Measurements from ENCODE around the gene CXCL1. TPM values are rescaled to one million over a fixed set of nuclear protein-coding genes. Genes with fewer than 3 reads are reported as not detected.

The CXCL1 gene
- polyA plus RNA-seq, 3 donors = 1.7 to 4.4 (median 3.5) TPM

- no peak overlapping the region for H3K4me2 ChIP-seq (replicated peaks; ENCODE audit: extremely low read depth, low read length, poor library complexity, severe bottlenecking)
- Mint-ChIP-seq H3K4me3 (no peak overlapping the region), H3K27me3 (ENCODE audit: low read depth in 3 of 3) (peaks cover 0 to 2% (median 0%) of the 10 kb centered on the region in 3 donors), H3K27ac (no peak overlapping the region), H3K9me3 (no peaks in the 10 kb centered on the region), H3K36me3 (no peaks in the 10 kb centered on the region), H3K4me1 (peaks cover 2% of the 10 kb centered on the region)
- no peaks in the 10 kb centered on the region for H3K36me3 ChIP-seq (replicated peaks in 1 of 2; ENCODE audit: control insufficient read depth in 1 of 2, insufficient read depth in 2 of 2, low read length in 2 of 2)
- no peaks in the 10 kb centered on the region for H4K20me1 ChIP-seq (ENCODE audit: insufficient read depth, low read length)
- no peak for TF ChIP-seq CTCF (IDR thresholded peaks at IDR 0.05)
- H2AFZ ChIP-seq (ENCODE audit: insufficient read depth, low read depth, low read length, poor library complexity, severe bottlenecking) = no peak overlapping the region
- no peak overlapping the region for H3K27ac ChIP-seq (ENCODE audit: low read depth in 1 of 2, low read length in 2 of 2)
- intact Hi-C loops (cut with micrococcal nuclease) = no loop called here
- DNase-seq = no peak
- no peaks in the 10 kb centered on the region for H3K27me3 ChIP-seq (ENCODE audit: control insufficient read depth in 2 of 2, insufficient read depth in 2 of 2, low read length in 2 of 2)
- WGBS (ENCODE audit: insufficient coverage) = no CpG with 5 or more reads among the region's 2 CpGs
- H3K9me3 ChIP-seq (replicated peaks in 1 of 2; ENCODE audit: control insufficient read depth in 1 of 2, insufficient read depth in 1 of 2, low read length in 2 of 2) = no peaks in the 10 kb centered on the region
- H3K9ac ChIP-seq (ENCODE audit: insufficient read depth, low read length, poor library complexity, severe bottlenecking) = no peak overlapping the region
- no peaks in the 10 kb centered on the region for H3K79me2 ChIP-seq (ENCODE audit: insufficient read depth, low read length)
- no peak overlapping the region for H3K4me3 ChIP-seq (replicated peaks in 1 of 3; ENCODE audit: low read depth in 2 of 3, low read length in 3 of 3)
- H3K4me1 ChIP-seq (ENCODE audit: control insufficient read depth in 1 of 2, insufficient read depth in 2 of 2, low read length in 2 of 2) = no peaks in the 10 kb centered on the region
Measured at GRCh38 chr4:73918058-73918457, 48.9 kb downstream of the CXCL1 start.

GRCh38 chr4:73919691-73920090, 50.5 kb downstream of the CXCL1 start:
- Histone ChIP-seq H3K36me3 (replicated peaks in 1 of 2; ENCODE audit: control insufficient read depth in 1 of 2, insufficient read depth in 2 of 2, low read length in 2 of 2) (no peaks in the 10 kb centered on the region), H3K4me3 (replicated peaks in 1 of 3; ENCODE audit: low read depth in 2 of 3, low read length in 3 of 3) (no peak overlapping the region), H2AFZ (ENCODE audit: insufficient read depth, low read depth, low read length, poor library complexity, severe bottlenecking) (no peak overlapping the region), H3K9ac (ENCODE audit: insufficient read depth, low read length, poor library complexity, severe bottlenecking) (no peak overlapping the region), H3K27me3 (ENCODE audit: control insufficient read depth in 2 of 2, insufficient read depth in 2 of 2, low read length in 2 of 2) (no peaks in the 10 kb centered on the region), H3K9me3 (replicated peaks in 1 of 2; ENCODE audit: control insufficient read depth in 1 of 2, insufficient read depth in 1 of 2, low read length in 2 of 2) (no peaks in the 10 kb centered on the region), H3K79me2 (ENCODE audit: insufficient read depth, low read length) (no peaks in the 10 kb centered on the region), H3K4me1 (ENCODE audit: control insufficient read depth in 1 of 2, insufficient read depth in 2 of 2, low read length in 2 of 2) (no peaks in the 10 kb centered on the region), H3K4me2 (replicated peaks; ENCODE audit: extremely low read depth, low read length, poor library complexity, severe bottlenecking) (no peak overlapping the region), H4K20me1 (ENCODE audit: insufficient read depth, low read length) (no peaks in the 10 kb centered on the region), H3K27ac (ENCODE audit: low read depth in 1 of 2, low read length in 2 of 2) (no peak overlapping the region)
- Mint-ChIP-seq H3K4me3 (no peak overlapping the region), H3K36me3 (no peaks in the 10 kb centered on the region), H3K9me3 (no peaks in the 10 kb centered on the region), H3K4me1 (peaks cover 5% of the 10 kb centered on the region), H3K27me3 (ENCODE audit: low read depth in 3 of 3) (peaks cover 0 to 2% (median 0%) of the 10 kb centered on the region in 3 donors), H3K27ac (no peak overlapping the region)
- WGBS (ENCODE audit: insufficient coverage) = 88% methylated on average over 1 of the region's 3 CpGs
- intact Hi-C loops (cut with micrococcal nuclease) = no loop called here
- no peak for TF ChIP-seq CTCF (IDR thresholded peaks at IDR 0.05)
- no peak for DNase-seq

Other genes with a start within 250 kb of the CXCL1 start
- gene RASSF6, start 249.0 kb upstream of the CXCL1 start, polyA plus RNA-seq = not detected
- 100 to 1,000 TPM; 275 to 604 (median 328) TPM for gene CXCL8, start 128.8 kb upstream of the CXCL1 start, polyA plus RNA-seq
- gene CXCL6, start 32.7 kb upstream of the CXCL1 start, polyA plus RNA-seq = not detected
- 1 to 10 TPM in 1 of 3 donors, under 1 TPM in 1, not detected in 1; 0.99 to 3.3 TPM for gene PF4V1, start 16.1 kb upstream of the CXCL1 start, polyA plus RNA-seq
- 10 to 100 TPM in 1 of 3 donors, 1 to 10 TPM in 2; 1.1 to 30.1 (median 8.6) TPM for gene PF4, start 112.6 kb downstream of the CXCL1 start, polyA plus RNA-seq
- gene PPBP, start 118.8 kb downstream of the CXCL1 start, polyA plus RNA-seq = 10 to 100 TPM in 2 of 3 donors, under 1 TPM in 1; 0.65 to 63.1 (median 16.3) TPM
- gene CXCL5, start 129.3 kb downstream of the CXCL1 start, polyA plus RNA-seq = under 1 TPM in 1 of 3 donors, not detected in 2; 0.15 TPM
- 1 to 10 TPM; 2.5 to 4.4 (median 3.7) TPM for gene CXCL3, start 169.3 kb downstream of the CXCL1 start, polyA plus RNA-seq
- gene CXCL2, start 229.8 kb downstream of the CXCL1 start, polyA plus RNA-seq = 10 to 100 TPM; 13.9 to 62.4 (median 18.5) TPM